NCI-H2107 (cell line): ENCODE results near the gene ZC3H8.

ENCODE experiments used
- DNase-seq: peaks from one replicate; lab custom pipeline; 2025; lab: John Stamatoyannopoulos, UW

ZC3H8 gene

GRCh38 chr2:112195167-112195766, 59.6 kb downstream of the ZC3H8 start:
- no peak for DNase-seq

- DNase-seq = no peak
Observed at GRCh38 chr2:112194482-112194881, 60.4 kb downstream of the ZC3H8 start.

- no peak for DNase-seq
Observed at GRCh38 chr2:112194028-112194427, 60.8 kb downstream of the ZC3H8 start.

GRCh38 chr2:112189001-112189556, 65.8 kb downstream of the ZC3H8 start:
- no peak for DNase-seq

GRCh38 chr2:112187805-112188596, 66.8 kb downstream of the ZC3H8 start:
- no peak for DNase-seq

DNA sequence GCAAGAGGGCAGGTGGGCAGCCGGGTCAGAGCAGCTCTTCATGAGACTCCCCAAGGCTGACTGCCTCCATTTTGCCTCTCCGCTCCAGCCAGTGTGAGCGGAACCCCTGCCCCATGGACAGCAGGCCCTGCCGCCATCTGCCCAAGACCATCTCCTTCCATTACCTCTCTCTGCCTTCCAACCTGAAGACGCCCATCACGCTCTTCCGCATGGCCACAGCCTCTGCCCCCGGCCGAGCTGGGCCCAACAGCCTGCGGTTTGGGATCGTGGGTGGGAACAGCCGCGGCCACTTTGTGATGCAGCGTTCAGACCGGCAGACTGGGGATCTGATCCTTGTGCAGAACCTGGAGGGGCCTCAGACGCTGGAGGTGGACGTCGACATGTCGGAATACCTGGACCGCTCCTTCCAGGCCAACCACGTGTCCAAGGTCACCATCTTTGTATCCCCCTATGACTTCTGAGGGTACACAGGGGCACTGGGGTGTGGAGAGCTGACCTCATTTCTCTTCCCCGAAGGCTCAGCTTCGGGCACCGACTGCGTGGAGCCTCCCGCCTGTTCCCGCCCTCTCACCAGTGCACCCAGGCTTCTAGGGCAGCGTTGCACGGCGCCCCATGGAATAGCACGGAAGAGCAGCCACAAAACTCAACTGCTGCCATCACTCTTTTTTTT, 67.7 kb downstream of the ZC3H8 start:
- DNase-seq = no peak

- DNase-seq = no peak
Observed at GRCh38 chr2:112185131-112185530, 69.7 kb downstream of the ZC3H8 start.

DNA sequence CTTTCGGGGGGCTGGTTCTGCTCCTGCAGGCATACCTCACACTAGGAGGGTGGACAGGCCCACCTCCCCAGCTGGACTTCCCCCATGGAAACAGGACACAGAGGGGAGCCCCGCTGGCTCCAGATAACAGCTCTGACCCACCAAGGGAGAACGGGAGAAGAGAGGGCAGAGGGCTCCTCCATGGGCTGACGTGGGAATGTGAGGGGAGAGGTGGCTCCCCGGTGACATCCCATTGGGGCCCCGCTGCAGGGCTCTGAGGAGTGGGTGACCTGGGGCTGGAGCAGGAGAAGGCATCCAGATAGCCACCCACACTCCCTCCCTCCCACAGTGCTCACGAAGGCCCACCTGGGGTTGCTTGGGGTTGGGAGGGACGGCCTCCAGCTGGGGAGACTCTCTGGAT, 70.7 kb downstream of the ZC3H8 start:
- no peak for DNase-seq

GRCh38 chr2:112183327-112184025, 71.4 kb downstream of the ZC3H8 start:
- peak; percentile 11 for DNase-seq

DNA sequence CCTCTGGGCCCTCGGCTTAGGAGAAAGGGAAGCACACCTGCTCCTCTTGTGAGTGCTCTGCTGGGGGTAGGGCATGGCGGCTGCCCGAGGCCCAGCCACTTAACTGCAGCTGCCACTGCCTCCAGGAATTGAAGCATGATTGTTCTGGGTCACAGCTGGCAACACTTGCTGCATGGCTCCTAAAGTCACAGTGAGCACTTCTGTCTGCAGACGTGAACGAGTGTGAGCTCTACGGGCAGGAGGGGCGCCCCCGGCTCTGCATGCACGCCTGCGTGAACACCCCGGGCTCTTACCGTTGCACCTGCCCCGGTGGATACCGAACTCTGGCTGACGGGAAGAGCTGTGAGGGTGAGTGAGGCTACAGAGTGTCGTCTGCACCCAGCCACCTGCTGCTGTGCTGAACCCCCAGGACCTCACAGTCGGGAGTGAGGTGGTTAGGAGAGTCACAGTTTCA, 72.2 kb downstream of the ZC3H8 start:
- DNase-seq = peak; percentile 85

- DNase-seq = no peak
Observed at GRCh38 chr2:112181571-112182290, 73.1 kb downstream of the ZC3H8 start.

- DNase-seq = no peak
Observed at GRCh38 chr2:112175958-112176573, 78.8 kb downstream of the ZC3H8 start.

GRCh38 chr2:112175333-112175732, 79.5 kb downstream of the ZC3H8 start:
- no peak for DNase-seq

DNA sequence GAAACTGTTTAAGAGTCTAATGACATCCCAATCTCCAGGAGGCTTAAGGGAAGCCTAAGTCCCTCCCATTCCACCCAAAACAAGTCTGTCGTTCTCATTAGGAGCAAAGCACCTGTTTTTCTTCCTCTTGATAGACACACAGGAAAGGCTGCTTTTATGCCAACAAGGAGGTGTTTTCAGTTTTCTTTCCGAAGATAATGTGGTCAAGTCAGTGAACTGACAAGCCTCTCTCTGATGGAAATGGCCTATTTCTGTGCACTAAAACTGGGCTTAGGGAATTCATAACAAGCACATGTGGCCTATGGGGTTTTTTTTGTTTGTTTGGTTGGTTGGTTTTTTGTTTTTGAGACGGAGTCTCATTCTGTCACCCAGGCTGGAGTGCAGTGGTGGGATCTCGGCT, 80.5 kb downstream of the ZC3H8 start:
- no peak for DNase-seq

- DNase-seq = no peak
Observed at GRCh38 chr2:112173646-112174319, 81.1 kb downstream of the ZC3H8 start.

- no peak for DNase-seq
Observed at GRCh38 chr2:112170495-112170894, 84.3 kb downstream of the ZC3H8 start.

- no peak for DNase-seq
Observed at GRCh38 chr2:112168422-112169124, 86.3 kb downstream of the ZC3H8 start.

DNA sequence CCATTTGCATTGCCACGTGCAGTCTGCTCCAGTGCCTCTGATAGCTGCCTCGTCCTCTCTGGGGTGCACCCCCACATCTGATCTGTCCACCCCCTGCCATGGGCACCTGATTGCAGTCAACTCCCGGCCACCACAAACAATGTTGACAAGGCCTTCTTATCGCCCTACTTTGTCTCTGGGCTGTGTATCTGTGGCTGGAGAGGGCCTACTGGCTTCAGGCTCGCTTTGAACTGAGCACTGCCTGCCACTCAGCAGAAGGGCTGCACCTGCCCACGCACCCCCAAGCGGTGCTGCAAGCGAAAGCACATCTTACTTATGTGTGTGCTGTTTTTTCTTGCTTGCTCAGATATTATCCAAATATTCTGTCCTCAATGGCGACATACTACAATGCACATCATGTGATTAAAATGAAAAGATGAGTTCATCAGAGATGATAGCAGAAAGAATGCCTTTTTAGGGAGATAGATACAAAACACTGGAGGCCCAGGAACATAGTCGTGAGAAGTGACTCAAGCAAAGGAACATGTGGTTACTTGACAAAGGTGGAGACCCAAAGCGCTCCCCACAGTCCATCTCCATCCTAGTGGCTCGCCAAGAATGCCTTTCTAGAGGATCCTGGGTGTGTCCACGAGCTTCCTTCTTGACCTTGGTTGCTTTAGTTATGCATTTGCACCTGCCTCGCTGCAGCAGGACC, 87.9 kb downstream of the ZC3H8 start:
- DNase-seq = no peak

DNA sequence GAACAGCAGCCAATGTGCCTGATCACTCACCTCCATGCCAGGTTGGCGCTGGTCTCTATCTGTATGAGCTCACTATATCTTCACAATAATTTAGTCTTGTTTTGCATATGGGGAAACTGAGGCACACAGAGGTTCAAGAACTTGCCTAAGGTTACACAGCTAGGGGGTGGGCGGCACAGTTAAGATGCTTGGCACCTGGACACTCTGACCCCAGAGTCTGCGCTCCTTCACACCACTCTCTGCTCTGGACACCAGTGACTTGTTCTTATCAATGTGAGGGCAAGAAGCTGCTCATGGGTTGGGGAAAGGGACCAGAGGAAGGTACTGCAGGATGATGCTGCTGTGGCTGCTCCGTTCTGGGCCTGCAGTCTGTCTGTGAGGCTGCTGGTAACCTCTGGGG, 89.5 kb downstream of the ZC3H8 start:
- no peak for DNase-seq
